DMS 273 (cell line): ENCODE results near the gene HEYL.
A peak's percentile ranks its signal among the peaks of the same experiment; 100 is the strongest.

Experiments used
- DNase-seq: peaks from one replicate; lab custom pipeline; 2025; ENCODE audit not compliant: unreplicated experiment; lab: John Stamatoyannopoulos, UW

Gene HEYL

DNA sequence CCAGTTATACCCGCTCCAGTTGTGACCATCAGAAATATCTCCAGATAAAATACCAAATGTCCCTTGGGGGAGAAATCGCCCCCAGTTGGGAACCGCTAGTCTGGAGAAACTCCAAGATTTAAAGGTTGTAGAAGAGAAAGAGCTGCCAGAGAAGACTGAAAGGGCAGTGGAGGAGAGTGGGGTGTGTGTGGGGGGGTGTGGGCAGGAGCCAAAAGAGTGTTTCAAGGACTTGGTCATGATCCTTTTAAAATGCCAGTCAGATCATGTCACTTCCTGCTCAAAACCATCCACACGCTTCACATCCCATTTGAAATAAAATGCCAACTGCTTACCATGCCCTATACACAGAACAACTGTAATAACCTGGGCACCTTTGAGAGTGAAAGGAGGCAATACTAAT lies 3.4 kb upstream of the HEYL start:
- DNase-seq: no peak

DNA sequence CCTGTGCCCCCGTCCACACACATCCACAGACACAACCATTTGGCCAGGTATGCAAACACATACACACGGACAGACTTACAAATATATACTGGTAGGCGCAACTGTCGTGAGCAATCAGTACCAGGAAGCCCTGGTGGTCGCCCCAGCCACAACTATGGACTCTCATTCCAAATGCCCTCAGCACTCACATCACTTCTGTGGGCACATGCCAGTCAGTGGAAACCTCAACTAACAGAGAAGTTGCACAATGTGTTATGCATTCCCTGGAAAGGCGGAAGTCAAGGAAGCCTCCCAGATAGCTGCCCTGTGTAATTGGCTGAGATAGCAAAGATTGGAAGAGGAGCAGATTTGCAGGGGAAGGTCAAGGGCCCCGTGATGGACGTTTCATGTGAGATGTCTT lies 1.4 kb upstream of the HEYL start:
- DNase-seq: no peak

DNA sequence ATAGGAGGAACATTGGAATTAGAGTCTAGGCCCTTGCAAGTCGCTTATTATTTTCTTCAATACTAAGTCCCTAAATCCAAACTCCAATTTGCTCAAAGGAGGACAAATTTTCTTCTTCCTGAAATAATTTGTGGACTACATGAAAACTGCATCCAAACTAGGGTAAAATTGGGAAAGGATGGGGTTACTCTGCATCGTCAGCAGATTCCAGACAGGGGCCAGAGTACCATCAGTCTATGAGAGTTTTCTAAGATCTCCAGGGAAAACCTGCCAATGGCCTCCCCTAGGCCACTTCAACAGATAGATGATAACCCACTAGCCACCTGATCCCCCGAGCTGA lies 508 bp downstream of the HEYL start:
- no peak for DNase-seq

DNA sequence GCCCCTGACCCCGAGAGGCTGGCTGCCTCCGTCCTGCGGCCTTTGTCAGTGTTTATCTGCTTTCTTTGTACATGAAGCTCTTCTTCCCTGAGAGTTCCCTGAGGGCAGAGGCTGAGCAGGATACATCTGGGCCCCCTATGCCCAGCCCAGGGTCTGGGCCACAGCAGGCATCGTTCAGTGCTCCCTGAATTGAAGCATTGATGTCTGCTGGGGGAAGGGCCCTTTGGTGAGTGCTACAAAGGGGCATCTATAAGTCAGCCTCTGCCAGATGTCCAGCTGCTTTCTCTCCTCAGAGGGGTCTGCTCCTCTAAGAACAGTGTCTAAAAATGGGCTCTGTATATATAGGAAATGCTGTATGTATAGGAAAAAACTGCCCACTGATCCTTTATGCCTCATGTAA lies 2.1 kb downstream of the HEYL start:
- DNase-seq: no peak

DNA sequence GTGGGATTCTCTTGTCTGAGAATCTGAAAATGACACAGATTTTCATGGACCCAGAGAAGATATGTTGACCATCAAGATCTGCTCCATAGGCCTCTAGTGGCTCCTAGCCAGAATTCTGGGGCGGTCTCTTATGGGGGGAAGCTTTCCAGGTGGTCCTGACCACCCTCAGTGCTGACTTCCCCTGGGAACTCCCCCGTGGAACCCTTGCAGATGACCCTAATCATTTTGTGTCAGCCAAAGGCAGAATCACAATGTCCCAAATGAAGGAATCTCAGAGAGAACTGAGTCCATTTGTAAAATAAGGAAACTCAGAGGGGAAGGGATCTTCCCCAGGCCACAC lies 3.6 kb downstream of the HEYL start:
- DNase-seq: no peak

DNA sequence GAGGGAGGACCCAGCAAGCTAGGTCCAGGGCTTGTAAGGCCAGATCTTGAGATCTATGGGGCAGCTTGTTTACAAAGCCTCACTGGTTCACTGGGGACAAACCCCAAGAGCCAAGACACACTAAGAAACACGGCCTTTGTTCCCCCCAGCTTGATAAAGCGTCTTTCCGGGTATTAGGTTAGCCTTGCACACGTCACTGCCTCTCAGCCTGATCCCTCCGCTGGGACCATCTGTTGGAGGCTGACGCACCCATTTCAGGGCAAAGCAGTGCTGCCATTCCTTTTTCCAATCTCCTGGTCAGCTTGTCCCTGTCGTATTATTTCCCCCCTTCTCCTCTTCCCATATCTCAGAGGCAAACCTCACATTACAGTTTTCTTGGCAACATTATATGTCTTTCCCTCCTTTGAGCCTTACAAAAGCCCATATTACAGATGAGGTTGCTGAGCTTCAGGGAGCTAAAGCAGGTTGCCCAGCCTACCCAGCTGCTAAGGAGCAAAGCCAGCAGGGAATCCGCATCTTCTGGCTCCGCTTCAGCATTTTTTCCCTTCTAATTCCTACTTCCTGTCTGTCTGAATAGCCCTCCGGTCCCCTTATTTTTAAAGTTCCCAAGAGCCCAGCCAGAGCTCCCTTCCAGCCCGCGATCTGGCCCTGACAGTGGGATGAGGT lies 4.1 kb downstream of the HEYL start:
- DNase-seq: peak; percentile 96

DNA sequence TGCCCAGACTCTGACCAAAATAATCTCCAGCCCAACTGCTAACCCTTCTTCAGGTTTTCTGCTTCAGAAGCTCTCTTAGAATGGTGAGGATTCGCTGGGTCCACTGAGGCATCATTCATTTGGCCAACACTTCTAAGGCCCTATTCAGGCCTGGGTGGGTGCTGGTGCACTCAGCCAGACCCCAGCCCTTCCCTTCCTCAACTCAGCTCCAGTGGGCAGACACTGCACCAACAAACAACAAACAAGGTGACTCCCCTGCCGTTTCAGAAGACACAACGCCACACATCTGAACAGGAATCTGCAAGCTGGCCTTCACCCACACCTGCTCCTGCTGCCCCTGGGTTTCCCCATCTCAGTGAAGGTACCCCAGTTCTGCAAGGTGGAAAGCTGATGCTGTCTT lies 6.0 kb downstream of the HEYL start:
- no peak for DNase-seq

DNA sequence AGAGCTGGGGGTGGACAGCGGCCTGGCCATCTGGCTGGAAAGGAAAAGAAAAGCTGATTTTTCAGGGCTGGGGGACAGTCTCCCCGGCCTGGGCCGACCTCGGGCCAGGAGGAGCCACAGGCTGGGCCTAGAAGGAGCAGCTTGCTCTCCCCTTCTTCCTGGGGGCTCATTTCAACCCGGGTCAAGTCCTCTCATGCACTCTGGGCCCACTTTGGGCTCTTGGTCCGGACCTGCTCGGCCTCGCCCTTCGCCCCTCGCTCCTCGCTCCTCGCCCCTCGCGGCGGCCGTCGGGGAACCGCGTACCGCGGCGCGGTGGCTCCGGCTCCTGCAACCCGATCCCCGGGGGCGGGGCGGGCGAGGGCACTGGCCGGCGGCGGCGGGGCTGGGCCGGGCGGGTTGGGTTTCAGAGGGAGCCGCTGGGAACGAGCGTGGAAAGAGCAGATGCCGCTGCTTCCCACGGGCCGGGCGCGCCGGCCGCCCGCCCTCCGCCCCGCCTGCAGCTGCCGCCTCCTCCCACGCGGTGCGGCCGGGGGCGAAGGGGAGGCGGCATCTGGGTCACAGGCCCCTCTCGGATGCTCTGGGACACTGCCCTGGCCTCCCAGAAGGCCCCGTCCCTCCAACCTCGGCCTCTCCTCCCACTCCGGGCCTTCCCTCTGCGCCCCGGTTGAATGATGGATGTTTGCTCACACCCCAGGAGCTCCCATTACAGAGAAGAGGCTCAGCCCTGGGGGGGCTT lies 6.6 kb downstream of the HEYL start:
- no peak for DNase-seq

DNA sequence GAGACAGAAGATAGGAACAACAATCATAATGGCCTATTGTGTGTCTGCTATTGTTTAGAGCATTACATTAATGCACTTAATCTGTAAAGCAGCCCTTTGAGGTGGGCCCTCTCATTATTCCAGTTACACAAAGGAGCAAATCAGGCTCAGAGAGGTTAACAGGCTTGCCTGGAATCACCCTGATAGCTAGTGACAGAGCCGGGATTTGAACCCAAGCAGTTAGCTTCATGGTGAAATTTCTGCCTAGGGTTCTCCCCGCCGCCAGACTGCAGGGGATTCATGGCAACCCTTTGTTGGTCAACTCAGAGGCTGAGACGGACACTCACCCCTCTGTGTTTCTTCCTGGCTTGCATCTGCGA lies 7.1 kb downstream of the HEYL start:
- no peak for DNase-seq

DNA sequence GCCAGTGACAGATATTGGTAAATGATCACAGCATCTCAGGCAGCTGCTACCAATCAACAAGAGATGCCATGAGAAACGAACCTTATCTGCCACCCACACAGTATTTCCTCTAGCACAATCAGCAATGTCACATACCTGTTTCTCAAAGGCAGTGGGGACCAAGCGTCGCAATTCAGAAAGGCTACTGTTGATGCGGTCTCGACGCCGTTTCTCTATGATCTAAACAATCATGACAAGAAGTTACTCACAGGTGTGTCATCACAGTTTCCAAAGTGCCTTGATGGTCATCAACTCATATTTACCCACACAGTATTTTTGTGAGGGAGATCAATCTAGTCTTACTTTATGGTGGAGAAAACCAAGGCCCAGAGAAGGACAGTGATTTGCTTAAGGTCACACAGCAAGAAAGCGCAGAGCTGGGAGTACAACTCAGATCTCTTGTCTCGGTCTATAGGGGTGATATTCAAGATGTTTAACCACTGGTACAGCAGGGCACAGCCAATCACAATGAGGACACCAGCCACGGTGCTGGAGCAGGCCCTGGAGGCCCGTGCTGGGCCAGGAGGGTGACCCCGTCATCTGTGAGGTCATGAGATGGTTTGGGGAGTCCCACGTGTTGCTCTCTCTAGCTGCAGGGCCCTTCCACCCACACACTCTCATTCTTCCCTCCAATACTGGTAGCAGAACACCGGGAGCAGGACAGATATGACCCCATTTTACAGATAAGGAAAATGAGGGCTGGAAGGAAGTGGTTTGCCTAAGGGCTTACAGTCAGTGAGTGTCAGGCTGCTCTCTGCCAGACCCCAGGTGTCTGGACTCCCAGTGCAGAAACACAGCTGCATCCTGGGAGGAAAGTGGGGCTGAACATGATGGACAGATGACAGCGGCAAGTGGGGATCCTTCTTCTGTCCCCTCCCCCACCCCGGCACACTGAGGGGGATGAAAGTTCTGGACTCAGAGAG lies 7.8 kb downstream of the HEYL start:
- DNase-seq: no peak

DNA sequence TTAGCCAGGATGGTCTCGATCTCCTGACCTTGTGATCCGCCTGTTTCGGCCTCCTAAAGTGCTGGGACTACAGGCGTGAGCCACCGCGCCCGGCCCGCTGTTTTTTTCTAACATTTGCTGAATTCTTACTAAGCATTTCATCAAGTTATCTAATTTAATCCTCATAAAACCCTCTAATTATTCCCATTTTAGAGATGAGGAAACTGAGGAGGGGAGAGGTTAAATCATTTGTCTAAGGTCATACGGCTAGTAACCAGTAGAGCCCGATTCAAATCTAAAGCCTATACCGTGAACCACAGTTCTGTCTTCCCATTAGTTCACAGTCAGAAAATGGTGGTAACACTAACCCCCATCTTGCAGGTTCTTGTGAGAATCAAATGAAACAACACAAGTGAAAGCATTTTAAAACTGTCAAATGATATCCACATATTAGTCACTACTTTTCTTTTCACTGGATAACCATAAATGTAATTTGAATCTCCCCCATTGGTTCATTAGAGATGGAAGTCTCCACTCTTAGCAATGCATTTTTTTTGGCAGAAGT lies 10.6 kb downstream of the HEYL start:
- no peak for DNase-seq

DNA sequence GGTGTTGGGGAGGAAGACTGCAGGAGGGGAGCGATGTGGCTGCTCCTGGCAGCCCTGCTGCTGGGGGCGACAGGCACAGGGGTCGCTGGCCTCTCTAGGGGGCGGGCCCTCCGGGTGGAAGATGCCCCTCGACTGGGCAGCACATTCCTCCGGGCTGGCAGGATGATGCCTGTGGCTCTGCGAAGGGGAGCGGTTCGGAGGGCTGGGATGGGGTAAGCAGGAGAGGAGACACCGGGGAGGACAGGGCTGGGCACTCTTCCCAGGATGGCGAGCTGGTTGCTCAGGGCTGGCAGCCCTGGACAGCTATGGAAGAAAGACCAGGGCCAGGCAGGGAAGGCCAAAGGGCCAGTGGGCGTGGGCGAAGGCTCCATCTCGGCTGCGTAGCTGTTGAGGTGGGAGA lies 12.8 kb downstream of the HEYL start:
- DNase-seq: no peak

DNA sequence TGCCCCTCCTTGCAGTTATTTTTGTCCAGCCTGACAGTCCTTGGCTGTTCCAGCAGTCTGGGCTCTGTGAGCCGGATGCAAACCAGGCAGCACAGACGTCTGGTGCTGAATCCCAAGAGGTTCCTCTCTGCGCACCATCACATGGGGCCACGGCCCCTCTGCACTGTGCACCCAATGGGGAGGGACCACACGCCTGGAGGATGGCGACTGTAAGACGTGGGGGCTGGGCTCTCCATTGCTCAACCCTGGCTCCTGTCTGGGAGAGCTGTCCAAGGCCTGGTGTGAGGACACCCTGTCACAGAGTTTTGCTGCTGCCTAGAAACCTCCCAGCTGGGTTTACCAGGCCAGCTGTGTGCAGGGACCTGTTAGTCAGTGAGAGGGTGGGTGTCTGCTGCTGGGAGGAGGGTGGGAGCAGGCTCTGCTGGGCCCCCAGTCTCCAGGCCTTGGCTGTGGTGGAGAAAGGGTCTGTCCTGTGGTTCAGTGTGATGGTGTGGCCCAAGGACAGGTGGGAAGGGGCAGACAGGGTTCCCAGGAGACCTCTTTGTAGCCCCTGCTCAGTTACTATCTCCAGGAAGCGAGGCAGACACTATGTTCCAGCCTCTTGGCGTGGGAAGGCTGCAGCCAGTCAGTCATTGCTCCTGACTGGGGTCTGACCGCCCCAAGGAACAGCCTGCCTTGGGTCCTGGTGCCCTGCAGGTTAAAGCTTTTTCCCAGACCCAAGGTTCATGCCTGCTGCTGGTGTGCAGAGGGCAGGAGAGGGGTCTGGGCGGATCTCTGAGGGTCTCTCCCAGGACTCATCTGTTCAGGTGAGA lies 13.8 kb downstream of the HEYL start:
- DNase-seq: no peak

DNA sequence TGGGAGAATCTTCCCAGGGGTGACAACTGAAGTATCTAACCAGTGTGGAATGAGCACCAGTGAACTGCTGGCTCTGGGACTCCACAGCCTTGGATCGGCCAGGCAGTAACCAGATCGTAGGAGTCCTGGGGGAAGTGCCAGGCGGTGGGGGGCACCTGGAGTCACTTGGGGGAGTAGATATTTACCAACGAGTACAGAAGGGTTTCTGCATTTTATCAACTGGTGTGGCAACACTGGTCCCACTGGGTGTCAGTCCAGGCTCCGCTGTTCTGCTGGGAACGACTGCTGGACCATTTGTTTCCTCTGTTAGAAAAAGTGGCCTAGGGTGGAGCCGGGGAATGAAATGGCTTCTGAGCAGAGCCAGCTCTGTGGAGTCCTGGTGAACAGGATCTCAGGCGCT lies 14.4 kb downstream of the HEYL start:
- DNase-seq: no peak

DNA sequence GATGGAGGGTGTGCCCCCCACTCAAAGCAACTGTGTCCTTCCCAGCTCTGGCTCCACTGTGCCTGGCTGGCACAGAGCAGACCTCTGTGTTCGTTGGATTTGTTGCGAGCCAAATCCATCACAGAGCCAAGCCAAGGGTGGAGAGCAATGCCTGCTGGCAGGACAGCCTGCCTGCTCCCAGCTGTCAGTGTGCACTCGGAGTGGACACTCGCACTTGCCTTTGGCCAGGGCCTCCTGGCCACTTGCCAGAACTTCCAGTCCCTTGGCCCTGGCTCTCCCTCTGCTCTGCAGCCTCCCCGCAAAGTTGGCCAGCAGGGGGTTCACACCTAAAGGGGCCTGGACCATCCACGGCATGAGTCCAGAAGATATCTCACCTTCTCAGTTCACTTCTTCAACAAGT lies 16.4 kb downstream of the HEYL start:
- no peak for DNase-seq

DNA sequence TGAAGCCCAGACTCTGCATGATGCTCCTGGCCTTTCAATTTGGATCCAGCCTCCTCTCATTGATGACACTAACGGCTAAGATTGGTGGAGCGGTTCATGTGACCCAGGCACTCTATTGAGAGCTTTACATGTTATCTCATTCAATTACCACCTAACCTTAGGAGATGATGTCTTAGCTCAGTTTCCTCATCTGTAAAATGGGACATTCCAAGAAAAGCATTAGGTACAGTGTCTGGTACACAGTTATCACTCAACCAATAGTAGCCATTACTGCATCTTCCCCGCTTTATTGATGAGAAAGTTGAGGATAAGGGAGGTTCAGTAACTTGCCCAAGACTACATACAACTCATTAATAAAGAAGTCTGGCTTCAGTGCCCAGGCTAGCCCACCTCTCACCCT lies 17.0 kb downstream of the HEYL start:
- DNase-seq: no peak

DNA sequence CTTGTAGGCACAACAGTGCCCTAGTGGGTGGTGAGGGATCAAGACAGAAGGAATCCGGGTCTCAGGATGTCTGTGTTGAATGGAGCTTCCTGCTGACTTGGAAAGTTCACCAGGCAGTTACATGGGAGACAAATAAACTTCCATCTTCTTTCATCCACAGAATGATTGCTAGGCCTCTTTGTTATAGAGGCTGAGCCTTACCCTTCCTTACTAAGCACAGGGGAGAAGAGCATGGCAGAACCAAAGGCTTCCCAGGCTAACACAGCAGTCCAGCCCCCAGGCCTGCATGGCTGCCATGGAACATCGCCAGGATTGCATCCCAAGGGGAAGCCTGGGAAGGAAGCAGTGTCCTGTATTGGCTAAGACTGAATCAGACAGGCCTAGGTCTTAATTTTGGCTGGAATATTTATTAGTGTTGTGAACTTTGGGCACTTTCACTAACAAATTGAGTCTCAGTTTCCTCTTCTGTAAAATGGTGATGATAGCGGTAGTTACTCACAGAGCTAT lies 18.7 kb downstream of the HEYL start:
- DNase-seq: no peak

DNA sequence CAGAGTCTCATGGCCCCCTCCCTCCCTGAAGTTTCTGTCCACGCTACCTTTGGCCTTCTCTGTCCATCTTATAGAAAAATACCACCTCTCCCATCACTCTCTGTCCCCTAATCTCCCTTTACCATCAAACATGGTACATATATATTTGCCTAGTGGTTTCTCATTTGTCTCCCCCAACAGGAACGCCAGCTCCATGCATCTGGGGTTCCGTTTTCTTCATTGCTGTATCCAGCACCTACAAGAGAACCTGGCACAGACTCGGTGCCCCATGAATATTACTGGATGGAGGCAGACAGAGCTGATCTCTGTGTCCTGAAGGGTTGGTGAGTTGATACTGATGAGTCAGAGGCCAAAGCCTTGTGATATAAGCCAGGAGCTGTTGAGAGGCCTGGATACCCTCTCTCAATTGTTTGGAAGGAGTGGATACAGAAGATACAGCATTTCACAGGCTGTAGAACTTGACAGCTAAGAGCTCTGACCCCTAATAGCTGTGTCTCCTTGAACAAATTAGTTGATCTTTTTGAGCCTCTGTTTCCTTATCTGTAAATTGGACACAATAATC lies 21.9 kb downstream of the HEYL start:
- DNase-seq: no peak

DNA sequence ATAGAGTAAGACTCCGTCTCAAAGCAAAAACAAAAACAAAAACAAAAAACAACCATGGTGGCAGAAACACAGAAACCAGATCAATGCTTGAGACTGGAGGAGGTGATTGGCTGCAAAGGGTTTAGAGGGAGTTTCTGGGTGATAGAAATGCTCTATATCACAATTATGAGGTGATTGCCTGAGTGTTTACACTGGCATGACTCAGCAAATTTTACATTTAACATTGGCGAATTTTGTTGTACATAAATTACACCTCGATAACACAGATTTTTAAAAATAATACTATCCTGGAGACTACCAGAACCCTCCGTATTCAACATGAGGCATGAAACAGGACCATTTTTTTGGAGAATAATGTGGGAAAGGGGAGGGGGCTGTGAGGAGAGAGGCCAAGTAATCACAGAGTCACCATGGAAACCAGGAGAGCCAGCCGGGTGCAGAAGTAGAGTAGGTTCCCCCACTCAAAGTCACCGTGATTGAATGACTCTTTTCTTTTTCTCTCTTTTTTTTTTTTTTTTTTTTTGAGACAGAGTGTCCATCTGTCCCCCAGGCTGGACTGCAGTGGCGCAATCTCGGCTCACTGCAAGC lies 24.3 kb downstream of the HEYL start:
- peak; percentile 91 for DNase-seq

DNA sequence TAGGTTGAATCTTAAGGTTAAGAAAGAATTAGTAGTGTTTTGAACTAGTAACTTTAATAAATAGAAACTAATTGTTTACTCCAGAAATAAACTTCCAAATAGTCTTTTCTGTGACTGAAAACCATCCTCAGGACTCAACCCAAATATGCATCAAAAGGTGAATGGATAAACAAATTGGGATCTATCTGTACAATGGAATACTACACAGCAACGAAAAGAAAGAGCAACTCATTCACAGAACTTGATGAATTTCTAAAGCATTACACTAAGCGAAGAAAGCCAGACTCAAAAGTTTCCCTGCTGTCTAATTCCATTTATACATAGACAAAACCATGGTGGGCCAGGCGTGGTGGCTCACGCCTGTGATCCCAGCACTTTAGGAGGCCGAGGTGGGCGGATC lies 25.0 kb downstream of the HEYL start:
- DNase-seq: no peak
